SU-DHL-6 (cell line): Measurements from ENCODE around the gene FBLN7.

Experiments
- EZH2phosphoT487 ChIP-seq: fragments of 200-600 bp; sonication (generic), shearing (Covaris generic); conservative IDR thresholded peaks from 2 replicates; pipeline ENCODE4 v1.6.1; 2018; ENCODE audit warnings: mild to moderate bottlenecking, antibody characterized with exemption, low read length, moderate library complexity, mixed read lengths
- TF ChIP-seq, protein P1 (sequence below): fragments of 200-600 bp; sonication (generic); IDR thresholded peaks from one replicate; pipeline ENCODE4 v1.5.1; 2017; ENCODE audit warnings: antibody characterized with exemption, mild to moderate bottlenecking, low read length, moderate library complexity; ENCODE audit not compliant: insufficient read depth, poor library complexity, severe bottlenecking

DNA sequence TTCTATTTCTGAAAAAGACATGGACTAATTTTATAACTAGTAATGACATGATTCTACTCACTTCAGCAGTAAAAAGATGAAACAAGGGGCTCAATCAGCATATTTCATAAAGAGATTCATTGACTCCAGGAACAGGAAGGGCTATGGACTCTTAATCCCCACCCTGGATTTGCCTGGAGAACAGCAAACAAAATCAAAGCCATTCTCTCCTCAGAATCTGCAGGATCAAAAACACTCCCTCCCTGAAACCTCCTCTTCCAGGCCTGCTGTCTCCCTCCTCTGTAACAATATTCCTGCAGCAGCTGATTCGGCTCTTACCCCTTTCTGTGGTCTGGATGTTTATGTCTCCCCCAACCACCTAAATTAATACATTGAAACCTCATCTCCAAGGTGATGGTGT lies 59.7 kb downstream of the FBLN7 start:
- no peak for TF ChIP-seq EZH2phosphoT487
- TF ChIP-seq, protein P1, sequence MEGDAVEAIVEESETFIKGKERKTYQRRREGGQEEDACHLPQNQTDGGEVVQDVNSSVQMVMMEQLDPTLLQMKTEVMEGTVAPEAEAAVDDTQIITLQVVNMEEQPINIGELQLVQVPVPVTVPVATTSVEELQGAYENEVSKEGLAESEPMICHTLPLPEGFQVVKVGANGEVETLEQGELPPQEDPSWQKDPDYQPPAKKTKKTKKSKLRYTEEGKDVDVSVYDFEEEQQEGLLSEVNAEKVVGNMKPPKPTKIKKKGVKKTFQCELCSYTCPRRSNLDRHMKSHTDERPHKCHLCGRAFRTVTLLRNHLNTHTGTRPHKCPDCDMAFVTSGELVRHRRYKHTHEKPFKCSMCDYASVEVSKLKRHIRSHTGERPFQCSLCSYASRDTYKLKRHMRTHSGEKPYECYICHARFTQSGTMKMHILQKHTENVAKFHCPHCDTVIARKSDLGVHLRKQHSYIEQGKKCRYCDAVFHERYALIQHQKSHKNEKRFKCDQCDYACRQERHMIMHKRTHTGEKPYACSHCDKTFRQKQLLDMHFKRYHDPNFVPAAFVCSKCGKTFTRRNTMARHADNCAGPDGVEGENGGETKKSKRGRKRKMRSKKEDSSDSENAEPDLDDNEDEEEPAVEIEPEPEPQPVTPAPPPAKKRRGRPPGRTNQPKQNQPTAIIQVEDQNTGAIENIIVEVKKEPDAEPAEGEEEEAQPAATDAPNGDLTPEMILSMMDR = no peak
